HepG2 (cell line): ENCODE measurements around the gene MDM4. TPM values are rescaled to one million over a fixed set of nuclear protein-coding genes. Genes with fewer than 3 reads are reported as not detected.

Experiments used
- ATAC-seq: fragments of 200-7000 bp; cut with Tn5 transposase; 3 replicates; pipeline ENCODE4 v1.9.1; 2020; ENCODE audit warnings: mild to moderate bottlenecking, moderate library complexity
- BruUV-seq: library from RNA; stranded (reverse); fragments of 400-500 nt; replicated peaks from 2 replicates; lab custom pipeline; 2021; lab: Mats Ljungman, UMichigan
- CTCF ChIA-PET: fragments of 300-600 bp; formaldehyde crosslinking; extraction: SDS; loops from one replicate; lab custom pipeline; 2021; ENCODE audit warnings: low total read pairs, inconsistent platforms, low intra/inter-chr PET ratio; lab: Yijun Ruan, JAX
- POLR2A ChIA-PET: fragments of 350-600 bp; sonication (Branson Sonifier 250); formaldehyde crosslinking; loops from one replicate; lab custom pipeline; 2020; ENCODE audit warnings: antibody characterized with exemption, inconsistent platforms; lab: Yijun Ruan, JAX
- DNase-seq: peaks from one replicate; pipeline ENCODE4 v3.0.0-alpha.2; 2015; ENCODE audit warnings: low spot score
- FAIRE-seq: peaks from 3 replicates; lab custom pipeline; 2011; peaks lifted over from hg19 to GRCh38; lab: Jason Lieb, UNC
- H2AFZ ChIP-seq: one replicate; pipeline ENCODE4 v1.6.1; 2011; ENCODE audit warnings: low read length, inconsistent platforms
- H3K27ac ChIP-seq: fragments of 300-600 bp; 3 replicates; pipeline ENCODE4 v1.8.0; 2011; ENCODE audit warnings: mixed run types, mild to moderate bottlenecking, mixed read lengths, low read length, inconsistent platforms; ENCODE audit not compliant: insufficient read depth; ENCODE audit errors: extremely low read length
- H3K27me3 ChIP-seq, 2 experiments: fragments of 200-600 bp in 1 of 2; 2 replicates in 1 of 2; 3 replicates in 1 of 2; pipeline versions ENCODE4 v1.6.0 to v1.8.0; 2011; ENCODE audit warnings: low read length in 2 of 2, mild to moderate bottlenecking in 2 of 2, moderate library complexity in 2 of 2, inconsistent platforms in 1 of 2; ENCODE audit not compliant: insufficient read depth in 2 of 2, control insufficient read depth in 1 of 2
- H3K36me3 ChIP-seq, 2 experiments: fragments of 200-600 bp in 1 of 2; replicated peaks in 1 of 2; 2 replicates in 1 of 2; 3 replicates in 1 of 2; pipeline versions ENCODE4 v1.5.1 to v1.8.0; 2011; ENCODE audit warnings: low read length in 2 of 2, inconsistent platforms in 1 of 2; ENCODE audit not compliant: insufficient read depth in 2 of 2, control insufficient read depth in 1 of 2
- H3K4me1 ChIP-seq: 2 replicates; pipeline ENCODE4 v1.5.1; 2012; ENCODE audit warnings: low read length, inconsistent platforms; ENCODE audit not compliant: insufficient read depth
- H3K4me2 ChIP-seq: 2 replicates; pipeline ENCODE4 v1.6.0; 2011; ENCODE audit warnings: low read depth, low read length, inconsistent platforms
- H3K4me3 ChIP-seq, 3 experiments: fragments of 200-600 bp in 1 of 3; sonication (generic), shearing (Covaris generic) in 1 of 3; replicated peaks in 1 of 3; 2 replicates each; pipeline ENCODE4 v1.5.1; 2011 to 2016; ENCODE audit warnings: low read length in 3 of 3, inconsistent platforms in 2 of 3, low read depth in 2 of 3, mild to moderate bottlenecking in 2 of 3, control low read depth in 1 of 3, mixed read lengths in 1 of 3; ENCODE audit not compliant: insufficient read depth in 1 of 3
- H3K79me2 ChIP-seq: one replicate; pipeline ENCODE4 v1.6.1; 2011; ENCODE audit warnings: low read length, inconsistent platforms; ENCODE audit not compliant: insufficient read depth
- H3K9ac ChIP-seq: 2 replicates; pipeline ENCODE4 v1.6.0; 2011; ENCODE audit warnings: mild to moderate bottlenecking, low read depth, low read length, inconsistent platforms; ENCODE audit not compliant: insufficient read depth
- H3K9me3 ChIP-seq: 2 replicates; pipeline ENCODE4 v1.5.1; 2012; ENCODE audit warnings: mild to moderate bottlenecking, low read length
- H4K20me1 ChIP-seq: 2 replicates; pipeline ENCODE4 v1.6.0; 2011; ENCODE audit warnings: inconsistent platforms, mild to moderate bottlenecking, low read length, moderate library complexity; ENCODE audit not compliant: insufficient read depth
- DNMT3B ChIP-seq: conservative IDR thresholded peaks from 2 replicates; pipeline ENCODE4 v1.6.1; 2016; ENCODE audit warnings: missing biosample characterization, control low read depth
- GLI4 ChIP-seq: sonication (generic); formaldehyde crosslinking; IDR thresholded peaks from 2 replicates; pipeline ENCODE4 v1.5.1; 2020; ENCODE audit warnings: missing genetic modification reagents, mild to moderate bottlenecking, moderate library complexity, borderline replicate concordance
- GMEB1 ChIP-seq: sonication (generic); formaldehyde crosslinking; IDR thresholded peaks from 2 replicates; pipeline ENCODE4 v1.5.1; 2020; ENCODE audit warnings: missing genetic modification reagents, mild to moderate bottlenecking, borderline replicate concordance
- HNRNPH1 ChIP-seq: fragments of 200-400 bp; formaldehyde crosslinking; optimal IDR thresholded peaks from 2 replicates; pipeline ENCODE3; 2017; ENCODE audit warnings: mild to moderate bottlenecking, low read depth, low read length
- KMT2B ChIP-seq: IDR thresholded peaks from 2 replicates; pipeline ENCODE4 v1.6.1; 2016; ENCODE audit warnings: missing genetic modification reagents, missing compliant biosample characterization
- MXD4 ChIP-seq: IDR thresholded peaks from 2 replicates; pipeline ENCODE4 v1.6.1; 2016; ENCODE audit warnings: mild to moderate bottlenecking, missing biosample characterization, missing genetic modification reagents
- MYC ChIP-seq: sonication (generic); formaldehyde crosslinking; IDR thresholded peaks from 2 replicates; pipeline ENCODE4 v1.9.0; 2021; ENCODE audit warnings: missing genetic modification reagents, borderline replicate concordance
- NCOA1 ChIP-seq: sonication (generic); formaldehyde crosslinking; IDR thresholded peaks from 2 replicates; pipeline ENCODE4 v1.9.0; 2021; ENCODE audit warnings: missing genetic modification reagents
- SRSF4 ChIP-seq: fragments of 200-400 bp; formaldehyde crosslinking; IDR thresholded peaks from one replicate; pipeline ENCODE4 v1.6.1; 2018; ENCODE audit warnings: mild to moderate bottlenecking, low read depth, low read length, moderate library complexity; ENCODE audit not compliant: poor library complexity, severe bottlenecking
- STAG1 ChIP-seq: sonication (generic); formaldehyde crosslinking; IDR thresholded peaks from 2 replicates; pipeline ENCODE4 v1.4.0; 2020; ENCODE audit warnings: missing genetic modification reagents
- TGIF2 ChIP-seq: IDR thresholded peaks from 2 replicates; pipeline ENCODE4 v1.6.1; 2016; ENCODE audit warnings: control low read depth, missing compliant biosample characterization
- ZFY ChIP-seq: sonication (generic); formaldehyde crosslinking; IDR thresholded peaks from 2 replicates; pipeline ENCODE4 v1.4.0; 2020; ENCODE audit warnings: missing genetic modification reagents
- ZNF644 ChIP-seq: IDR thresholded peaks from 2 replicates; pipeline ENCODE4 v1.6.1; 2016; ENCODE audit warnings: low read depth
- WGBS: methylation state at CpG from one replicate; pipeline ENCODE4 v1.1.6; 2017; ENCODE audit warnings: low lambda C conversion rate; 5-methylcytosine and 5-hydroxymethylcytosine counted together
- in situ Hi-C: cut with HindIII; loops from 2 replicates; pipeline ENCODE4 v1.10.0; 2017; ENCODE audit warnings: low pct_unique_long_range_greater_than_20kb; ENCODE audit not compliant: extremely low pct_ligation_motif_present
- intact Hi-C: fragments of 100-400 bp; cut with micrococcal nuclease; formaldehyde crosslinking; loops from one replicate; pipeline ENCODE4 v1.10.0; 2022; ENCODE audit not compliant: unreplicated experiment
- polyA plus RNA-seq, 8 experiments: library from polyadenylated mRNA; depleted of rRNA in 3 of 8; stranded (reverse) in 7 of 8; unstranded in 1 of 8; fragments of >200 nt; fragmentation: Illumina TruSeq in 4 of 8; extraction: Trizol in 4 of 8; gene quantifications; 2 replicates each; pipeline versions ENCODE4 v1.2.1 to v1.2.3, GENCODE V29; 2011 to 2016; ENCODE audit warnings: low read depth in 4 of 8, missing spikeins in 1 of 8, mixed read lengths in 1 of 8; ENCODE audit not compliant: insufficient read depth in 1 of 8
- total RNA-seq, 5 experiments: library from RNA; depleted of rRNA; stranded (reverse); fragments of >200 nt; fragmentation: Illumina TruSeq; extraction: Trizol; gene quantifications; 2 replicates each; pipeline ENCODE4 v1.2.3, GENCODE V29; 2016; ENCODE audit warnings: low read depth in 1 of 5
- TF ChIP-seq, protein P1 (sequence below): sonication (generic); formaldehyde crosslinking; IDR thresholded peaks from 2 replicates; pipeline ENCODE4 v1.9.0; 2021; ENCODE audit warnings: missing genetic modification reagents, borderline replicate concordance
- TF ChIP-seq, protein P2 (sequence below): sonication (generic); formaldehyde crosslinking; IDR thresholded peaks from 2 replicates; pipeline ENCODE4 v1.5.1; 2020; ENCODE audit warnings: mild to moderate bottlenecking, missing genetic modification reagents, borderline replicate concordance

The MDM4 gene
- total and polyA plus RNA-seq, 2 of the 13 experiments (the other 11 are each of a cell fraction or from before 2014, with no cell fraction given): 14.9 to 19.0 TPM

- TF ChIP-seq KMT2B (CRISPR knock-in tag) (no peak), MXD4 (CRISPR knock-in tag) (no peak)
- TF ChIP-seq, all 625 proteins: peak for 0
Observed at GRCh38 chr1:204576422-204576821, 60.2 kb downstream of the MDM4 start (continued).

DNA sequence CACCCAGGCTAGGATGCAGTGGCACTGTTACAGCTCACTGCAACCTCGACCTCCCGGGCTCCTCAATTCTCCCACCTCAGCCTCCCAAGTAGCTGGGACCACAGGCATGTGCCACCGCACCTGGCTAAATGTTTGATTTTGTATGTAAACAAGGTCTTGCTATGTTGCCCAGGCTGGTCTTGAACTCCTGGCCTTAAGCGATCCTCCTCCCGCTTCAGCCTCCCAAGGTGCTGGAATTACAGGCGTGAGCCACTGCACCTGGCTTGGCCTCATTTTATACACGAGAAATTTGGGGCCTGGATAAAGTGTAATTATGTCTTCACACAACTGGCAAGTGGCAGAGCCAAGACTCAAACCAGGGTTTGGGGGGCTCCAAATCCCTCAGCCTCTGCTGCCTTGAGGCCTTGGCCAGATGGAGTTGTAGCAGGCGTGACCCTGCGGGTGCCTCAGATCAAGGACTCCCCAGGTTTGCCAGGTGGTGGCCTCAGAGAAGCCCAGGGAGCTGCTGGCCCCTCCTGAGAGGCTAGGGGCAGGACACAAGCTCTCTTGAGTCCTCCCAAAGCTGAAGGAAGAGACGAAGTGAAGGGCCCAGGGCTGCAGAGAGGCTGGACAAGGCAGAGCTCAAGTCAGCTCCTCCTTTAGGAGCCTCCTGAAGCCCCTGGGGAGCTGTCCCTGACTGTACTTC is 61.7 kb downstream of the MDM4 start:
- ATAC-seq (peak; percentile 14; the same call in 1 of the 3 replicates), FAIRE-seq (no peak), DNase-seq (no peak)
- Histone ChIP-seq H3K27ac (no peak overlapping the region), H2AFZ (no peak overlapping the region), H3K9ac (no peak overlapping the region), H3K27me3 (no peaks in the 10 kb centered on the region), H3K4me1 (no peaks in the 10 kb centered on the region), H3K4me2 (no peak overlapping the region), H3K79me2 (no peaks in the 10 kb centered on the region), H3K4me3 (no peak overlapping the region), H4K20me1 (no peaks in the 10 kb centered on the region), H3K36me3 (no peaks in the 10 kb centered on the region), H3K9me3 (no peaks in the 10 kb centered on the region)
- in situ Hi-C loops (no loop called here), intact Hi-C loops (no loop called here)
- WGBS: 59% methylated on average over 7 of the region's 10 CpGs
- CTCF ChIA-PET: no interaction called here
- no TSS peak for BruUV-seq
- POLR2A ChIA-PET: no interaction called here
- no peak for TF ChIP-seq TGIF2 (CRISPR knock-in tag)
- TF ChIP-seq ZNF644 (CRISPR knock-in tag): no peak
- TF ChIP-seq, protein P1, sequence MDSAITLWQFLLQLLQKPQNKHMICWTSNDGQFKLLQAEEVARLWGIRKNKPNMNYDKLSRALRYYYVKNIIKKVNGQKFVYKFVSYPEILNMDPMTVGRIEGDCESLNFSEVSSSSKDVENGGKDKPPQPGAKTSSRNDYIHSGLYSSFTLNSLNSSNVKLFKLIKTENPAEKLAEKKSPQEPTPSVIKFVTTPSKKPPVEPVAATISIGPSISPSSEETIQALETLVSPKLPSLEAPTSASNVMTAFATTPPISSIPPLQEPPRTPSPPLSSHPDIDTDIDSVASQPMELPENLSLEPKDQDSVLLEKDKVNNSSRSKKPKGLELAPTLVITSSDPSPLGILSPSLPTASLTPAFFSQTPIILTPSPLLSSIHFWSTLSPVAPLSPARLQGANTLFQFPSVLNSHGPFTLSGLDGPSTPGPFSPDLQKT (CRISPR knock-in tag): no peak
- TF ChIP-seq, protein P2, sequence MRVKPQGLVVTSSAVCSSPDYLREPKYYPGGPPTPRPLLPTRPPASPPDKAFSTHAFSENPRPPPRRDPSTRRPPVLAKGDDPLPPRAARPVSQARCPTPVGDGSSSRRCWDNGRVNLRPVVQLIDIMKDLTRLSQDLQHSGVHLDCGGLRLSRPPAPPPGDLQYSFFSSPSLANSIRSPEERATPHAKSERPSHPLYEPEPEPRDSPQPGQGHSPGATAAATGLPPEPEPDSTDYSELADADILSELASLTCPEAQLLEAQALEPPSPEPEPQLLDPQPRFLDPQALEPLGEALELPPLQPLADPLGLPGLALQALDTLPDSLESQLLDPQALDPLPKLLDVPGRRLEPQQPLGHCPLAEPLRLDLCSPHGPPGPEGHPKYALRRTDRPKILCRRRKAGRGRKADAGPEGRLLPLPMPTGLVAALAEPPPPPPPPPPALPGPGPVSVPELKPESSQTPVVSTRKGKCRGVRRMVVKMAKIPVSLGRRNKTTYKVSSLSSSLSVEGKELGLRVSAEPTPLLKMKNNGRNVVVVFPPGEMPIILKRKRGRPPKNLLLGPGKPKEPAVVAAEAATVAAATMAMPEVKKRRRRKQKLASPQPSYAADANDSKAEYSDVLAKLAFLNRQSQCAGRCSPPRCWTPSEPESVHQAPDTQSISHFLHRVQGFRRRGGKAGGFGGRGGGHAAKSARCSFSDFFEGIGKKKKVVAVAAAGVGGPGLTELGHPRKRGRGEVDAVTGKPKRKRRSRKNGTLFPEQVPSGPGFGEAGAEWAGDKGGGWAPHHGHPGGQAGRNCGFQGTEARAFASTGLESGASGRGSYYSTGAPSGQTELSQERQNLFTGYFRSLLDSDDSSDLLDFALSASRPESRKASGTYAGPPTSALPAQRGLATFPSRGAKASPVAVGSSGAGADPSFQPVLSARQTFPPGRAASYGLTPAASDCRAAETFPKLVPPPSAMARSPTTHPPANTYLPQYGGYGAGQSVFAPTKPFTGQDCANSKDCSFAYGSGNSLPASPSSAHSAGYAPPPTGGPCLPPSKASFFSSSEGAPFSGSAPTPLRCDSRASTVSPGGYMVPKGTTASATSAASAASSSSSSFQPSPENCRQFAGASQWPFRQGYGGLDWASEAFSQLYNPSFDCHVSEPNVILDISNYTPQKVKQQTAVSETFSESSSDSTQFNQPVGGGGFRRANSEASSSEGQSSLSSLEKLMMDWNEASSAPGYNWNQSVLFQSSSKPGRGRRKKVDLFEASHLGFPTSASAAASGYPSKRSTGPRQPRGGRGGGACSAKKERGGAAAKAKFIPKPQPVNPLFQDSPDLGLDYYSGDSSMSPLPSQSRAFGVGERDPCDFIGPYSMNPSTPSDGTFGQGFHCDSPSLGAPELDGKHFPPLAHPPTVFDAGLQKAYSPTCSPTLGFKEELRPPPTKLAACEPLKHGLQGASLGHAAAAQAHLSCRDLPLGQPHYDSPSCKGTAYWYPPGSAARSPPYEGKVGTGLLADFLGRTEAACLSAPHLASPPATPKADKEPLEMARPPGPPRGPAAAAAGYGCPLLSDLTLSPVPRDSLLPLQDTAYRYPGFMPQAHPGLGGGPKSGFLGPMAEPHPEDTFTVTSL (CRISPR knock-in tag): no peak
- TF ChIP-seq NCOA1: no peak
- TF ChIP-seq HNRNPH1: no peak
- no peak for TF ChIP-seq DNMT3B (CRISPR knock-in tag)
- TF ChIP-seq STAG1 (CRISPR knock-in tag): no peak
- no peak for TF ChIP-seq GMEB1 (CRISPR knock-in tag)
- TF ChIP-seq GLI4 (CRISPR knock-in tag): no peak
- TF ChIP-seq ZFY: no peak
- TF ChIP-seq MYC (CRISPR knock-in tag): no peak
- TF ChIP-seq SRSF4: no peak
